GM18519 (cell line): ENCODE measurements around the gene ANKRD39.
"Not testable (repeated sequence)": the region's sequence is repeated elsewhere in the genome, so short reads cannot be mapped to it uniquely, and the experiment has no call there.

Experiments
- ATAC-seq: cut with Tn5 transposase; IDR thresholded peaks from one replicate; pipeline ENCODE4 v1.9.1; 2021; ENCODE audit warnings: mild to moderate bottlenecking, moderate library complexity; ENCODE audit not compliant: unreplicated experiment, low FRiP score

Gene ANKRD39

DNA sequence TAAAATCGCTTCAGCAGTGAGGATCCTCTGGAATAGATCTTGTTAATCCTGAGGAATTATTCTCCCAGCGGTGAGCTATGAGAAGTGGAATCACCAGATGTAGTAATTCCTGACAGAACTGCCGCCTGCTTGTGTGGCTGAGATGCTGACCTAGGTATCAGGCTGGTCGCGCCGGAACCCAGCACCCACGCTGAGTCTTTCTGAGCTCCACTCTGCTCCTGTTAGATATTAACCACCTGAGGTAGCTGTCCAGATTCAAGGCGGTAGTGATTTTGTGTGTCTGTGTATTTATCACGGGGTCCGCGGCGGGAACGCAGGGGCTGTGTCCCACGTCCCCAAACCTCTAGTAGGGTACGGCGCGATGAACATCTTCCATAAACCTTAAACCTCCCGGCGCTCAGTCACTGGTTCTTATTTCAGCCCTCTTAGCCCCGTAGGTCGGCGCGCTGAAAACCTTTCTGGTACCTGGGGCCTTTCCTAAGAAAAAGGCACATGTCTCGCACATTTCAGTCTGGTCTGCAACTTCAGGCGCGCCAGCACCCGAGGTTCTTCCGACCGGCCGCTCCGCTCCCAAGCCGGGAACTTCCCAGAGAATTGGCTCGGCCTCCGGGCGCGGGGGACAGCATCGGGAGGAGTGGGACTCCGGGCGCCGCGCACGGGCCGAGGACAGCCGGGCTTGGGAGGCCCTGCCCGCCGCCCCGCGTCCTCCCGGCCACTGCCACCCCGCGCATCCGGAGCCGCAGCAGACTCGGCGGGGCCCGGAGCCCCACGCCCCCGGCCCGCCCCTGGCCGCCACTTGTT is 42.3 kb downstream of the ANKRD39 start:
- no peak for ATAC-seq

DNA sequence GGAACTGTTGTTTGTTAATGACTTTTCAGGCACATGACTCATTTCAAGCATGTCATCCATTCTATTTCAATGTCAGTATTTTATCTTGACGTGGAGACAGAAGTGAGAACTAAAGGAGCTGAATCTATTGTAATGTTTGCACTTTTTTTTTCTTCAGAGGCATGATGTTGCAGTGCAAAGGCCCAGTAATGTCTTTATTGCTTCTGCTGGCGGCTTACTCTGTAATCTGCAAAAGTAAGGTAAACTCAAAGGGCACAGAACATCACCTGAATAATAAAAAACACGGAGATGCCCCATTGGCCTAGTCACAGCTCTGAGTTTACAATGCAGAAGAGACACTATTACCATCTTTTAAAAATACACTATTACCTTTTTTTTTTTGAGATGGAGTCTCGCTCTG is 44.2 kb downstream of the ANKRD39 start:
- ATAC-seq = no peak

DNA sequence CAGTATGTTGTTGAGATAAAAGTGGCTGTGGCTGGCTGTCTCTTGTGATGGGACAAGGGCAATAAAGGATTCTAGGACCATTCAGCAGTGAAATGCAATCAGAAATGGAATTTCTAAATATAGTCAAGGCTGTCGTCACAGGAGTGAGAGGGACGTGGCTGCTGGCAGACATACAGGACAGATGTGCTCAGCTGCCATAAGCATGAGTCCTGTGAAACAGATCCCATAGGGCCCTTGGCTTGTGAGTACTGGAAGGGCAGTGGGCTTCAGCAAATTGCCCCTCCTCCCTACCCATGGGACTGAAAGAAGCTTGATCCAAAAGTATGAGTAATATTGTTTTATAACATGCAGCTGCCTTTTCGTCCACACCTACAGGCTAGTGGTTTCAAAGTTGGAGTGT is 45.9 kb downstream of the ANKRD39 start:
- ATAC-seq = no peak

DNA sequence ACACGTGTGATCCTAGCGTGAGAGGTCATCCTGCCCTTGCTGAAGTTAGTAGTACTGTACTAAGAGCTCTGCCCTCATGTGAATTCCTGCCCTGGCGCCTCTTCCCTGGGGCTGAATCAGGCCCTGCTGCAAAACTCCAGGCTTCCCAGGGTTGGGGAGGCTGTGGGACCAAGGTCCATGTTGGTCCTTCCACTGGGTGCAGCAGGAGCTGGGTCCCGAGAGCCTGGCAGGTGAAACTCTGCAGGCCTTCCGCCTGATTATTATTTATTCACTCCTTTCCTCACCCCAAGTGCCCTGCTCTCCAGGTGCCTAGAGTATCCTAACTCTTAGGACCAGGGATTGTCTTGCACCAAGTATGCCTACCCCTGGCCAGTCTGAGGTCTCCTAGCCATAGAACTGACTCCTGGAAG is 47.0 kb downstream of the ANKRD39 start:
- no peak for ATAC-seq

DNA sequence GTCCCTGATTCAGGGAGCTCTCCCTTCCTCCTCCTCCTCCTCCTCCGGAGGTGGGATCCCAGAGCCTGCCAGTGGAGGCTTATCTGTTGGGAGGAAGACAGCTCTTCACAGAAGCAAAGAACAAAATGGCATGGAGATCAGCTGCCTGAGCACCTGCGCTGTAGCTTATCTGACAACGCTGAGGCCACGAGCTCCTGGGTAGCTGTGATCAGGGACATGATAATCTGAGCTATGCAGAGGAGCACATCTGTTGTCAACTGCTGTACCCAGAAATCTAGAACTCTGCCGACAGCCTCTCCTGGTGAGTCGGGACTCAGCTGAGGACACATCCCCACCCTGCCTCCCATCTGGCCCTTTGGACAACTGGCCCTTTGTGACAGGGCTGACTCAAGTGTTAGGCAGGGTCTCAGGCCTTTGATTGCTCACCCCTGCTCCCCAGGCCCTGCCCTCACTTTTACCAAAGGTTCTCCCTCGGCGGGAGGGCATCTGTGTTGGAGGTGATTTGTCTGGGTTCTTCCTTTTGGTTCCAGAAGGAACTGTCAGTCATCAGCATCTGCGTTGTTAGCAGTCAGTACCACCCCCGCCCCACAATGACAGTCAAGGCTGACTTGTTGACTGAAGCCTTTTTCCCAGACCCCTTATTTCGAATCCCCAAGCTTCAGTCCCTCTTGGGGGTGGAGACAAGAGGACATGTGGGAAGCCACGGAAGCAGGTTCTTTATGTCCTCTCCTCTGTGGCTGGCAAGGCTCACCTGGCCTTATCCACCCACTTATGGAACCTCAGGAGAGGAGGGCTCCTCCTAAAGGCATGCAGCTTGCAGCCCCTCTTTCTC is 47.6 kb downstream of the ANKRD39 start:
- no peak for ATAC-seq

DNA sequence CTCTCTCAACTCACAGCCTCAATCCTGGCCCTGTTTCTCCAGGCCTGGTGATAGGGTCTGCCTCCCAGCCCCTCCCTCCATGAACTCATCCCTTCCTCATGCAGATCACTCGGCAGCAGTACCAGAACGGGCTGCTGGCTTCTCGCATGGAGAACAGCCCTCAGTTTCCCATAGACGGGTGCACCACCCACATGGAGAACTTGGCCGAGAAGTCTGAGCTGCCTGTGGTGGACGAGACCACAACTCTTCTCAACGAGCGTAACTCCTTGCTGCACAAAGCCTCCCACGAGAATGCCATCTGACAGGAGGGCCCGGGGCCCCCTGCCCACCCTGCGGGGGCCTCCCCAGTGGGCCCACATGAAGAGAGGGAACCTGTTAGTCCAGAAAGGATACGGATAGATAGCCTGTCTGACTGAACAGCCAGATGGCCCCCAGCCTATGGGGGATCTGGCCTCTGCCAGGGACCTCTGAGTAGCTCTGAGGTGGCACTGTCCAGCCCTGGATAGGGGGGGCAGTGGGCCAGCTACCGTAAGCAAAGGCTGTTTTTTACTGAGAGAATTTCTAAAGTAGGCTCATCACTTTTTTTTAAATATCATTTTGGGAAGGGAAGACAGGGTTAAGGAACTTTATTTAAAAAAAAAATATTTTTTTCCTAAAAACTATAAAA is 48.5 kb downstream of the ANKRD39 start:
- ATAC-seq = no peak

DNA sequence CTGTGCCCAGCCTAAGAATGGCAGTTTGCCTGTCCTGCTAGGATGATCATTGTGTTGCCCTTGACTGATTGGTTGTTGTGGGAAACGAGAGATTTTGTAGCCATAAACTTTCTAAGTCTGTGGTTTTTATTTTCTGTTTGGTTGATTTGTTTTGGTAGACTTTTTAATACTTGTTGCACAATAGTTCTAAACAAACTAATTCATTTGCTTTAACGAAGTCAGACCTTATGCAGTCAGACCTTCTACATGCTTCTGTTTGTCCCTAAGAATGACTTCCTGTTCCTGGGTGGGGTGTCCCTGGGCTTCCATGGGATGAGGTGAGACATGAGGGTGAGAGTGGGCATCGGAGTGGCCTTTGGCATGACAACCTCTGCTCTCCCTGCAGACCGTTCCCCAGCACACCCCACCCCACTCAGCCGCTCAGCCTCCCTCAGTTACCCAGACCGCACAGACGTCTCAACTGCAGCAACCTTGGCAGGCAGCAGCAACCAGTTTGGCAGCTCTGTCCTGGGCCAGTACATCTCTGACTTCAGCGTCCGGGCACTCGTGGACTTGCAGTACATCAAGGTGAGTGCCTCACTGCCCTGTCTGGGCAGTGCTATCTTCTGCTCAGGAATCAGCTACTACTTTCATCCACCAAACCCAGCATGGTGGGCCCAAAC is 49.5 kb downstream of the ANKRD39 start:
- no peak for ATAC-seq

DNA sequence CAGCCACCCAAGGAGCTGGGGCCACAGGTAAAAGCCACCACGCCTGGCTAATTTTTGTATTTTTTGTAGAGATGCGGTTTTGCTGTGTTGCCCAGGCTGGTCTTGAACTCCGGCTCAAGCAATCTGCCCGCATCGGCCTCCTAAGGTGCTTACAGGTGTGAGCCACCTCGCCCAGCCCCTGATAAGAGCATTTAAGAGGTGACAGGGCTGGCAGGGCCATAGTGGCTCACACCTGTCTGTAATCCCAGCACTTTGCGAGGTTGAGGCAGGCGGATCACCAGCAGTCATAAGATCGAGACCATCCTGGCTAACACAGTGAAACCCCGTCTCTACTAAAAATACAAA is 50.7 kb downstream of the ANKRD39 start:
- ATAC-seq = no peak

DNA sequence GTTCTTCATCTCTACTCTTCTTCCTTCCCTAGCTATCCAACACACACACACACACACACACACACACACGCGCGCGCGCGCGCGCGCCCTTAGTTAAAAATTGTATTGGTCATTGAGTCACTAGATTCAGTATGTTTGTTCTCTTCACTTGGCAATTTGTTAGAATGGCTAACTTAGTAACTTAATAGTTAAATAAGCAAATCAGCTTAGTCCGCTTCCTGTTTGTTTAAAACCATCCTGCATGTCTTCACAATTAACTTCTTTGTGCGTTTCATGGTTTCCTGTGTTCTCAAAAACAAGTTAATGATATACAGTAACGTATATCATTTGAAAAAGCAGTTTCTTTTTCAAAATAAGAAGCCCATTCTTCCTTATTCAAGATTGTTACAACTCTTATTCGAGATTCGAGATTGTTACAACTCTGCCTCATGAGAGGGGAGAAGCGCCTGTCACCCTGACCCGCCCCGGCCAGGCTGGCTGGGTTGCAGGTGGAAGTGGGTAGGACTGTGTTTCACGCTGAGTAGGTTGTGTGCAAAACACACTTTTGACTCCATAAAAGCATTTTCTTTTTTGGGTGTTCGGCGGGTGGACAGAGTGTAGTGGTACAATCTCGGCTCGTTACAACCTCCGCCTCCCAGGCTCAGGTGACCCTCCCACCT is 51.2 kb downstream of the ANKRD39 start:
- ATAC-seq = no peak

DNA sequence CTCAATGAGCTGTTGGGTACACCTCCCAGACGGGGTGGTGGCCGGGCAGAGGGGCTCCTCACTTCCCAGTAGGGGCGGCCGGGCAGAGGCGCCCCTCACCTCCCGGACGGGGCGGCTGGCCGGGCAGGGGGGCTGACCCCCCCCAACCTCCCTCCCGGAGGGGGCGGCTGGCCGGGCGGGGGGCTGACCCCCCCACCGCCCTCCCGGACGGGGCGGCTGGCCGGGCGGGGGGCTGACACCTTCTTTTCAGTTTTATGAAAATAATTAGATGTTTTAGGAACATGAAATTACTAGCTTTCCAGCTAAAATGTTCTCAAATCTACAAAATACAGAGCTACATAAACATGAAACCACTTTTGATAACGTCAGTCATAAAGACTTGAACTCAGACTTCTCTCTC is 51.9 kb downstream of the ANKRD39 start:
- ATAC-seq = not testable (repeated sequence)

DNA sequence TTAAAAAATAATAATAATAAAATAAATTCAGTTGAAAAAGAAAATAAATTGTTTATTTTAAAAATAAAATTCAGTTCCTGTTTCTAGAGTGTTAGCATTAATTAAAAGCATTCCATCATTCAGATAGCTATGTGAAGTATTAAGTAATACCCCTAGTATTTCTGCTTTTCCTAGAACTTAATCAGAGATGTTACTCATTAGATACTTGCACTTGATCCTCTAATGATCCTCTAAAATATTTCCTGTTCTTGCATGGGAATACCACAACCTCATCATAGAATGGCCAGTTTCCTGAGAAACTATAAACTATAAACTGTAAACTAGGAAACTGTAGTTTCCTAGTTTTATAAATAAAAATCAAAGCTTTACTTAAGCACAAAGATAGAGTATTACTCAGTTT is 52.8 kb downstream of the ANKRD39 start:
- no peak for ATAC-seq

DNA sequence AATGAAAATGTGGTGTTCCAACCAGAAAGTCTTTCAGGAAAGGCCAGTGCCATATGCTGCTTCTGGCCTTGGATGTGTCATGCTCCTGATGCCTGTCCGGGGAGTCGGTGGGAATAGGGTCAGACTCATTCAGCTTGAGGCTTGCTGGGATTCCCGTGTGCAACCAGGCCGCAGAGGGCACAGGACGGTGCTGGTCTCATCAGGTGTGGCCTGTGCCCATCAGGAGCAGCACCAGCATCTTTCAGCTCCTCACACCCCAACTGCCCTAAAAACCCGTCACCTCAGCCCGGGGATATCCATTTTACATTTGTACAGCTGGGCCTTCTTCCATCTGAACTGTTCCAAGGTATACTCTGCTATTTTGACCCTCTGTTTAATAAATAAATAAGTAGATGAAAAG is 55.1 kb downstream of the ANKRD39 start:
- ATAC-seq = no peak

DNA sequence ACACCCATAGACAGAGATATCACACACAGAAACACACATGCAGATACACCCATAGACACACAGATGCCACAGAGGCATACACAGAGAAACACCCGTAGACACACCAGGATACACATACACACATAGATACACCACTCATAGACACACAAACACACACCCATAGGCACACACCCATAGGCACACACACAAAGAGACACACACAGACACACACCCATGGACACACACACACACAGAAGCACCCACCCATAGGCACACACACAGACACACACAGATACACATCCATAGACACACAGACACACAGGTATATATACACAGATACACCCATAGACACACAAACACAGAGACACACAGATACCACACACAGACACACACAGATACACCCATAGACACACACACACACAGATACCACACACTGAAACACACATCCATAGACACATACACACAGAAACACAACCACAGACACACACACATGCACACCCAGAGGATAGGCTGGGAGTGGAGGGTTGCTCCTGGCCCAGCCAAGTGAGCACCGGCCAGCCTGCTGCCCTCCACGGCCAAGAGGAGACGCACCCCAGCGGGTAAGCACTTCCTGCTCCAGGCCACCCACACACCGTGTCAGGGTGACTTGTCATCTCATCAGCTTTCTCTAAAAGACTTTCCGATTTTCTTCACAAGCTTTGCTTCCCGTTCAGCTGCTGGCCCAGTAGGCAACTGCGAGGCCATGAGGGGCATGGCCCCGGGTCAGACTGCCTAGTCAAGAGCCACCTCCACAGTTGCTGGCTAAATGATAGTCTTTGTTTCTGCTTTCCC is 55.8 kb downstream of the ANKRD39 start:
- no peak for ATAC-seq

DNA sequence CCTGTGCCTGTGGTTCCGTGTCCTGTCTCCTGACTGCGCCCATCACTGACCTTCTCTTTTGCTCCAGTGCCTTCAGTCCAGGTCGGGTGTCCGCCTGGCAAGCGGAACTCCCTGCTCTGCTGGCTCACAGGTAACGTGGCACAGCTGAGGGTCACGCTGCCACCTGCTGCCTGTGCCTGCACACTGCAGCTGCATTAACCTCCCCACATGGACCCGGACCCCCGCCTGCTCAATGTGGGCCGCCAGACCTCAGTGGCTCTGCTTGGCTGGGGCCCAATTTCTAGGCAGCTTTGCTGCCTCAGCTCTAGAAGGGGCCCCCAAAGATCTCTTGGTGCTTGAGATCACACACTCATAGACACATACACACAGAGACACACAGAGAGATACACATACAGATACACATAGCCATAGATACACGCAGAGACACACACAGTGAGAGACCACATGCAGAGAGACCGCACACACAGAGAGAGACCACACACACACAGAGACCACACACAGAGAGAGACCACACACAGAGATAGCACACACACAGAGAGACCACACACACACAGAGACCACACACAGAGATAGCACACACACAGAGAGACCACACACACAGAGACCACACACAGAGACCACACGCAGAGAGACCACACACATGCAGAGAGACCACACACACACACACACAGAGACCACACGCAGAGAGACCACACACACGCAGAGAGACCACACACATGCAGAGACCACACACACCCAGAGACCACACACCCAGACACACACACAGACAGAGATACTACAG is 56.6 kb downstream of the ANKRD39 start:
- ATAC-seq = no peak

DNA sequence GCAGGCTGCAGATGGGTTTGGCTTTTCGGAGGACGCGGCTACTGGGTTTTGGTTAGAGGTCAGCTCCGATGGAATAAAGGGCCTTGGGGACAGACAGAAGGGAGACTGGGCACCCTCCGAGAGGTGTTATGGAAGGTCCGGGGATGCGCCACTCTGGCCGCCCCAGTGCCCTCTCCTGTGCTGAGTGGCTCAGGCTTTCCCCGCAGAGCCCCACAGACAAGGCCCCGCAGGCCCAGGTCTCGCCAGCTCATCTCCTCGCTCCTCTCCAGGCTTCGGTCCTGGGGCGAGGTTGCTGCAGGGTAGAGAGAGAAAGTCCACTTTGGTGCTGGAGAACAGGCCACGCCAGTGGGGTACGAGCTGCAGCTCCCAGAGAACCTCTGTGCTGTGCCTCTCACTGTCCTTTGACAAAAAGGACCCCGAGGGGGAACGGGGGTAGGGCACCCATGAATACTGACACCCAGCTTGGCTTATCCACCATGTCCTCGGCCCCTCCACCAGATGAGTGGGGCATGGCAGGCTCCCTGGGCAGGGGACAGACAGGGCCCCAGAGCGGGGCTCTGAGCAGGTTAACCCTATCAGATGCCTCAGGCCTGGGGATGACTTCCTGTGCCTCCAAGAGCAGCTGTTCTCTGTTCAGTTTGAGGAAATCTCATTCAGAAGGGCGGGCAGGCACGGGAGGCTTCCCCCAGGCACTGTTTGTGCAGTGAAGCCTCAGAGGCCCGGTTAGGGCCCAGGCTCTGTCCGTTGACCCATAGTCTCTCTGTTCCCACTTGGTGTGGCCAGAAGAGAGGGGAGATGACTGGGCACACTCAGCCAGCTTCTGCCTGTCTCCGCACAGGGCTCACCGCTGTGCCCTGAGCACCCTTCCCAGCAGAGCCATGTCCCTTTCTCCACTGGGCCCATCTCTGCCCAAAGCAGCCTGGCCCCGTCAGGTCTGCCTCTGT is 57.5 kb downstream of the ANKRD39 start:
- ATAC-seq = no peak

DNA sequence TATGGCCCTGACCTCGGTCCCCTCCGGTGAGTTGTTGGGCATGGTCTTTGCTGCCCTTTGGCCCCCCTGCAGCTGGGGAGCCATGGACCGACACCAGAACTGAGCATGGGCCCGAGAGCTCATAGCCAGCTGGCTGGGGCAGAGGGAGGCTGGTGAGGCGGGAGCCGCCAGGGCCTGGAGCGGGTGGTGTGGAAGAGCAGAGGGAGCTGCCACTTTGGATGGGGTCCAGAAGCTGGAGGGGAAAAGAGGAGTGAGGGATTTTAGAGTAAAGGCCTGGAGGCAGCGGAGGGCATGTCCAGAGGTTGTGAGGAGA is 58.2 kb downstream of the ANKRD39 start:
- no peak for ATAC-seq

DNA sequence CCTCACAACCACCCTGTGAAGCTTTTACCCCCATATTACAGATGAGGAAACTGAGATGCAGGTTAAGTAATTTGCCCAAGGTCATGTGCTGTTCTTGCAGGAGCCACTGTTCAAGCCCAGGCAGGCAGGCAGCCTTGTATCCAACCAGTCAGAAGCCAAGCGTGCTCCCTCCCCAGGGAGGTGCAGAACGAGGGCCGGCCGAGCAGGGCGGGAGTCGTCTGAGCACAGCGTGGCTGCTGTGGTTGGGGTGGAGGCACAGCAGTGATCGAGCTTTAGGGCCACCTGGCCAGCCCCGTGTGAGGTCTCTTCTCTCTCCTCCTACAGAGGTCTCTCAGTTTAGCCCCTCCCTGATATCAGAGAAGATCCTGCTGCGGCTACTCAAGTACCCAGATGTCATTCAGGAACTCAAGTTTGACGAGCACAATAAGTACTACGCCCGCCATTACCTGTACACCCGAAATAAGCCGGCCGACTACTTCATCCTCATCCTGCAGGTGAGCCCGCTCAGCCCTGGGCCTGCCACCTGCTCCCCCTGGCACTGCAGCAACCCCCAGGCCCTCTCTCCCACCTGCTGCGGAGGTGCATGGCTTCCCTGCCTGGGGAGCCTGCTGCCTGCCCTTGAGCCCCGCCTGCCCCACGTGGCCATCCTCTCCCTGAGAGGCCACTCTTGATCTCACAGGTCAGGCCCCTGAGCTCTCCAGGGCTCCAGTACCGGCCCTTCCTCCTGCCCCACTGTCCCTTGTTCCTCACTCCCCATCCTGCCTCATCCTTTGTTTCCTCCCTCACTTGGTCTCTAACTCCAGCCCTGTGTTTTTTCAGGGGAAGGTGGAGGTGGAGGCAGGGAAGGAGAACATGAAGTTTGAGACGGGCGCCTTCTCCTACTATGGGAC is 58.8 kb downstream of the ANKRD39 start:
- no peak for ATAC-seq
